Retina (tissue), 1 donor: Measurements from ENCODE around the gene SDE2.
"Not testable (repeated sequence)": the region's sequence is repeated elsewhere in the genome, so short reads cannot be mapped to it uniquely, and the experiment has no call there.

ENCODE experiments used
- DNase-seq: peaks from one replicate; pipeline ENCODE4 v3.0.0-alpha.2; 2016

Gene SDE2

GRCh38 chr1:225941187-225941941 lies 57.8 kb downstream of the SDE2 start, which contains the start of gene LEFTY2:
TSS of gene LEFTY2 (minus strand) at chr1:225941220. CDS start at chr1:225941140, 80 bp downstream.
- DNase-seq: no peak

- no peak for DNase-seq
These were observed 58.6 kb downstream of the SDE2 start for GRCh38 chr1:225940385-225941151.

DNA sequence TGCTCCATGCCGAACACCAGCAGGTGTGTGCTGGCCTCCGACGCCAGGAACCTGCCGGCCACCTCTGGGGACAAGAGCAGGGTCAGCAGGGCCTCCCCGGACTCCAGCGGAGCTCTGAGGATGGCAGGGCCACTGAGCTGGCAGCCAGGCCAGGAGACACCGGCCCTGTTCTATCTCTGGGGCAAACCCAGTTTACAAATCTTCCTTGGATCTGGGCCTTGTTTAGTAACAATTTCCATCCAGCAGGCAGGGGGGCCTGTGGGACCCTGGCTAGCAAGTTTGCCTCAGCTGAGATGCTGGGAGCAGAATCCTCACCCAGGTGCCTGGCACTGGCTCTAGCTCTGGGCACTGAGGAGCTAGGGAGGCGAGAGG lies 59.2 kb downstream of the SDE2 start:
- DNase-seq: not testable (repeated sequence)

DNA sequence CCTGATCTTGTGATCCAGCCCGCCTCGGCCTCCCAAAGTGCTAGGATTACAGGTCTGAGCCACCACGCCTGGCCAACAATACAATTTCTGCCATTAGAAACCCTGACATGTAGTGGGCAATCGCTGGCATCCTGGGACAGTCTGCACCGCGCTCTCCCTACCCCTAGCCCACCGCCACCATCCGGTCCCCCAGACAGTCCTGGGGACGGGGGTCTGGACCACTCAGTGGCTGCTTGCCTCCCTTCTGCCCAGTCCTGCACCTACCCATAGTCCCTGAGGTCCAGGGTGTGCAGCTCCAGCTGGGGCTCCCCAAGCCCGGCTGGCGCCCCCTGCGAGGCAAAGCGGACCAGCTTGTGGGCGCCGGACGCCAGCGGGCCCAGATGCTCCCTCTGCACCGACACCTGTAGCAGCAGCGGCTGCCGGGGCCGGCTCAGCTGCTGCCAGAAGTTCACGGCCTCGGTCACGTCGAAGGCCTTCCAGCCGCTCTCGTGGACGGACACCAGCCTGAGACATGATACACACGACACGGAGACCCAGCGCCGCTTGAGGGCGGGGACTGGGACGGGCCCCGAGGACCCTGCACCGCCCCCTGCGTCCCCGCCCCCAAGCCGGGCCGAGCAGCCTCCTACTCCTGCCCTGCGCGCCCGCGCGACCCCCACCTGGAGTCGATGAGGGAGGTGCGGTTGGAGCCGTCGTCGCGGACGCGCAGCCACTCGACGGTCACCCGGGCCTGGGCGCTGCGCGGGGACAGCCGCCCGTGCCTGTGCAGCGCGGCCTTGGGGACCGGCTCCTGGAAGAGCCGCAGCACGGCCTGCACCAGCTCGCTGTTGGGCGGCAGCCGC lies 59.8 kb downstream of the SDE2 start:
- DNase-seq: peak; percentile 55

- DNase-seq: no peak
These were observed 61.8 kb downstream of the SDE2 start for GRCh38 chr1:225937048-225937968.

DNA sequence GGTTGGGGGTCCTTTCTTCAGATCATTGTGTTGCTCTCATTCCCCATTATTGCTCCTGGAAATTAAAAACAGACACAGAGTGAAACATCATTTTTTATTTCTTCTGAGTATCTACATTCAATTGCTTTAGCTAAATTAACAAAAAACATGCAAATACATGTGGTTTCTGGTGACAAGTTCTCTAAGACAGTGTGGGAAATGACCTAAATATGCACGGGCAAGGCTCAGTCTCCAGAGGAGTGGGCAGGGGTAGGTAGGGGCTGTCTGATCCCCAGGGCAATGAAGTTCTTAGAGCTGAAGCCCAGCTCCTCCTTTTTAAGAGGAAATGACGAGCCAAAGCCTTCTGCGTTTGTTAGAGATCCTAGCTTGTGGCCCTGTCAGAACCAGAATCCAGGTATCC lies 62.6 kb downstream of the SDE2 start:
- DNase-seq: no peak

DNA sequence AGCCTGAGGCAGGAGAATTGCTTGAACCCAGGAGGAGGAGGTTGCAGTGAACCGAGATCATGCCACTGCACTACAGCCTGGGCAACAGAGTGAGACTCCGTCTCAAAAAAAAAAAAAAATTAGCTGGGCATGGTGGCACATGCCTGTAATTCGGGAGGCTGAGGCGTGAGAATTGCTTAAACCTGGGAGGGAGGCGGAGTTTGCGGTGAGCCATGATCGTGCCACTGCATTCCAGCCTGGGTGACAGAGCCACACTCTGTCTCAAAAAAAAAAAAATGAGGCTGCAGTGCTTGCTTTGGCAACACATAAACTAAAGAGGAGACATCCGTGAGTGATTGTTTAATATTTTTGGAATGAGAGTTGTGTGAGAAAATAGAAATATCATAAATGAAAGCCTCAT lies 63.1 kb downstream of the SDE2 start:
- not testable (repeated sequence) for DNase-seq

DNA sequence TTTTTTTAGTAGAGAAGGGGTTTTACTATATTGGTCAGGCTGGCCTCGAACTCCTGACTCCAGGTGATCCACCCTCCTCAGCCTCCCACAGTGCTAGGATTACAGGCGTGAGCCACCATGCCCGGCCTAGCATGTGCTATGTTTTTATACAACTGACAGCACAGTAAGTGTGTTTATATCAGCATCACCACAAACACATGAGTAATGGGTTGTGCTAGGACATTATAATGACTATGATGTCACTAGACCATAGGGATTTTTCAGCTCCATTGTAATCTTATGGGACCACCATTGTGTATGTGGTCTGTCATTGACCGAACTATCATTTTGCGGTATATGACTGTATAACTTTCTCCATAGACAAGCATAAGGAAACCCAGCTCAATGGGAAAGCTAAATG lies 64.4 kb downstream of the SDE2 start:
- DNase-seq: no peak

DNA sequence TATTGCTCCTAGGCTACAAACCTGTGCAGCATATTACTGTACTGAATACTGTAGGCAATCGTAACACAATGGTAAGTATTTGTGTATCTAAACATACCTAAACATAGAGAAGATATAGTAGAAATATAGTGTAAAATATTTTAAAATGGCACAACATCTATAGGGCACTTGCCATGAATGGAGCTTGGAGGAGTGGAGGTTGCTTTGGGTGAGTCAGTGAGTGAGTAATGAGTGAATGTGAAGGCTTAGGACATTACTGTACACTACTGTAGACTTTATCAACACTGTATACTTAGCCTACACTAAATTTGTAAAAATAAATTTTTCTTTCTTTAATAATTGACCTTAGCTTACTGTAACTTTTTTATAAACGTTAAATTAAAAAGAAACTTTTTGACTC lies 66.1 kb downstream of the SDE2 start:
- DNase-seq: no peak
